Measurements from ENCODE around the gene TSACC. TPM values are rescaled to one million over a fixed set of nuclear protein-coding genes. Genes with fewer than 3 reads are reported as not detected.

Gene TSACC
- total RNA-seq, 6 experiments from 2014 or later: 0.37 to 1.1 (median 0.99) TPM; not detected in 2

GRCh38 chr1:156356262-156356874 lies 18.0 kb downstream of the TSACC start:
- H3K4me3 ChIP-seq: no peak overlapping the region
- no peaks in the 10 kb centered on the region for H3K27me3 ChIP-seq
- no peak overlapping the region for H3K27ac ChIP-seq
- intact Hi-C loops (cut with DNase I): no loop called here
- TF ChIP-seq, protein P1, sequence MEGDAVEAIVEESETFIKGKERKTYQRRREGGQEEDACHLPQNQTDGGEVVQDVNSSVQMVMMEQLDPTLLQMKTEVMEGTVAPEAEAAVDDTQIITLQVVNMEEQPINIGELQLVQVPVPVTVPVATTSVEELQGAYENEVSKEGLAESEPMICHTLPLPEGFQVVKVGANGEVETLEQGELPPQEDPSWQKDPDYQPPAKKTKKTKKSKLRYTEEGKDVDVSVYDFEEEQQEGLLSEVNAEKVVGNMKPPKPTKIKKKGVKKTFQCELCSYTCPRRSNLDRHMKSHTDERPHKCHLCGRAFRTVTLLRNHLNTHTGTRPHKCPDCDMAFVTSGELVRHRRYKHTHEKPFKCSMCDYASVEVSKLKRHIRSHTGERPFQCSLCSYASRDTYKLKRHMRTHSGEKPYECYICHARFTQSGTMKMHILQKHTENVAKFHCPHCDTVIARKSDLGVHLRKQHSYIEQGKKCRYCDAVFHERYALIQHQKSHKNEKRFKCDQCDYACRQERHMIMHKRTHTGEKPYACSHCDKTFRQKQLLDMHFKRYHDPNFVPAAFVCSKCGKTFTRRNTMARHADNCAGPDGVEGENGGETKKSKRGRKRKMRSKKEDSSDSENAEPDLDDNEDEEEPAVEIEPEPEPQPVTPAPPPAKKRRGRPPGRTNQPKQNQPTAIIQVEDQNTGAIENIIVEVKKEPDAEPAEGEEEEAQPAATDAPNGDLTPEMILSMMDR (IDR thresholded peaks at IDR 0.05): no peak
- no peak for TF ChIP-seq POLR2A (IDR thresholded peaks at IDR 0.05)
- peaks cover 0 to 8% (median 0%) of the 10 kb centered on the region in 4 donors for H3K4me1 ChIP-seq
- H3K36me3 ChIP-seq: no peaks in the 10 kb centered on the region
- ATAC-seq (no peak), DNase-seq (no peak)
- H3K9me3 ChIP-seq: no peaks in the 10 kb centered on the region
- WGBS (ENCODE audit: insufficient coverage, low coverage, low lambda C conversion rate, missing lambda C conversion rate): 25% methylated on average over 6 of the region's 6 CpGs

- WGBS (ENCODE audit: insufficient coverage, low coverage, low lambda C conversion rate, missing lambda C conversion rate): 21% methylated on average over 11 of the region's 22 CpGs
- peak; percentile 74 to 83 (median 82) for DNase-seq
- H3K4me3 ChIP-seq: no peak overlapping the region
- H3K27ac ChIP-seq: no peak overlapping the region
- peak; percentile 98 to 99 (median 98) for ATAC-seq
- no peaks in the 10 kb centered on the region for H3K36me3 ChIP-seq
- TF ChIP-seq, protein P1 (IDR thresholded peaks at IDR 0.05): peak; percentile 52 to 98 (median 80)
- no peak for TF ChIP-seq POLR2A (IDR thresholded peaks at IDR 0.05)
- no peaks in the 10 kb centered on the region for H3K9me3 ChIP-seq
- no peaks in the 10 kb centered on the region for H3K27me3 ChIP-seq
- peaks cover 0 to 8% (median 0%) of the 10 kb centered on the region in 4 donors for H3K4me1 ChIP-seq
- intact Hi-C loops (cut with DNase I): no loop called here
Observed at GRCh38 chr1:156356875-156357534, 18.7 kb downstream of the TSACC start.

GRCh38 chr1:156357977-156358376 lies 19.7 kb downstream of the TSACC start:
- H3K9me3 ChIP-seq: no peaks in the 10 kb centered on the region
- no peaks in the 10 kb centered on the region for H3K27me3 ChIP-seq
- no peak for DNase-seq
- intact Hi-C loops (cut with DNase I): no loop called here
- H3K36me3 ChIP-seq: no peaks in the 10 kb centered on the region
- H3K27ac ChIP-seq: no peak overlapping the region
- TF ChIP-seq, protein P1 (IDR thresholded peaks at IDR 0.05): no peak
- TF ChIP-seq POLR2A (IDR thresholded peaks at IDR 0.05): no peak
- 100% methylated on average over 2 of the region's 2 CpGs for WGBS (ENCODE audit: insufficient coverage, low coverage, low lambda C conversion rate, missing lambda C conversion rate)
- no peak for ATAC-seq
- peaks cover 0 to 8% (median 0%) of the 10 kb centered on the region in 4 donors for H3K4me1 ChIP-seq
- H3K4me3 ChIP-seq: no peak overlapping the region

DNA sequence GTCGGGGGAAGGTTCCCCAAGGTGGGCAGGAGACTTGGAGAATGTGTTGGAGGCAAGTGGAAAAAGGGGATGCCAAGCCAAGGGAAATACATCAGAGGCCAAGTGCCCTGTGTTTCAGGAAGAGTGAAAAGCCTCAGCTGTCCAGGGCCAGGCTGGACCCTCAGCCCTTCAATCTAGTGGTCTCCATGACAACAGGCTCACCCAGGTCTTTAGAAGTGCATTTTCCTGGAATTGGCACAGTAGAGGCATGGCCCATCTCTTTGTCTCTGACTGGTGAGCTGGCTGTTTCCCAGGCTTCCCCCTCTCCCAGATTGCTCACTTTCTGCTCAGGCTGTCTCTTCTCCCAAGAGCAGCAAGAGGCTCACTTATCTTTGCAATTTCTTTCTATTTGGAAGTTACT lies 20.3 kb downstream of the TSACC start:
- WGBS (ENCODE audit: insufficient coverage, low coverage, low lambda C conversion rate, missing lambda C conversion rate): 83% methylated on average over 1 of the region's 1 CpG
- TF ChIP-seq POLR2A (IDR thresholded peaks at IDR 0.05): no peak
- TF ChIP-seq, protein P1 (IDR thresholded peaks at IDR 0.05): no peak
- H3K4me3 ChIP-seq: no peak overlapping the region
- no peak for ATAC-seq
- H3K9me3 ChIP-seq: no peaks in the 10 kb centered on the region
- H3K27me3 ChIP-seq: no peaks in the 10 kb centered on the region
- intact Hi-C loops (cut with DNase I): no loop called here
- no peak for DNase-seq
- H3K4me1 ChIP-seq: peaks cover 0 to 8% (median 0%) of the 10 kb centered on the region in 4 donors
- no peak overlapping the region for H3K27ac ChIP-seq
- H3K36me3 ChIP-seq: no peaks in the 10 kb centered on the region
